ENCODE data around the gene KCNK7.

KCNK7 gene

GRCh38 chr11:65592858-65593517 lies 2.6 kb downstream of the KCNK7 start:
- no peak overlapping the region for H3K4me3 ChIP-seq (ENCODE audit: low read length)

GRCh38 chr11:65591939-65592857 lies 3.4 kb downstream of the KCNK7 start:
- H3K4me3 ChIP-seq (ENCODE audit: low read length) = no peak overlapping the region
- TF ChIP-seq ZNF274 (IDR thresholded peaks at IDR 0.05; ENCODE audit: low read depth, low read length) = no peak

More at GRCh38 chr11:65592858-65593517, 2.6 kb downstream of the KCNK7 start:
- no peak for TF ChIP-seq ZNF274 (IDR thresholded peaks at IDR 0.05; ENCODE audit: low read depth, low read length)

GRCh38 chr11:65590240-65590738 lies 5.3 kb downstream of the KCNK7 start:
- H3K4me3 ChIP-seq (ENCODE audit: low read length) = no peak overlapping the region
- no peak for TF ChIP-seq ZNF274 (IDR thresholded peaks at IDR 0.05; ENCODE audit: low read depth, low read length)

GRCh38 chr11:65589444-65590239 lies 6.0 kb downstream of the KCNK7 start:
- no peak overlapping the region for H3K4me3 ChIP-seq (ENCODE audit: low read length)
- TF ChIP-seq ZNF274 (IDR thresholded peaks at IDR 0.05; ENCODE audit: low read depth, low read length) = no peak

GRCh38 chr11:65588199-65589054 lies 7.2 kb downstream of the KCNK7 start:
- no peak for TF ChIP-seq ZNF274 (IDR thresholded peaks at IDR 0.05; ENCODE audit: low read depth, low read length)
- H3K4me3 ChIP-seq (ENCODE audit: low read length) = peak overlapping the region; percentile 14; the same call in 1 of the 2 replicates

GRCh38 chr11:65586676-65587075 lies 8.9 kb downstream of the KCNK7 start:
- TF ChIP-seq ZNF274 (IDR thresholded peaks at IDR 0.05; ENCODE audit: low read depth, low read length) = no peak
- no peak overlapping the region for H3K4me3 ChIP-seq (ENCODE audit: low read length)

GRCh38 chr11:65586247-65586630 lies 9.4 kb downstream of the KCNK7 start:
- H3K4me3 ChIP-seq (ENCODE audit: low read length) = no peak overlapping the region

GRCh38 chr11:65585396-65586246 lies 10.0 kb downstream of the KCNK7 start:
- TF ChIP-seq ZNF274 (IDR thresholded peaks at IDR 0.05; ENCODE audit: low read depth, low read length) = no peak
- no peak overlapping the region for H3K4me3 ChIP-seq (ENCODE audit: low read length)

More at GRCh38 chr11:65586247-65586630, 9.4 kb downstream of the KCNK7 start:
- no peak for TF ChIP-seq ZNF274 (IDR thresholded peaks at IDR 0.05; ENCODE audit: low read depth, low read length)

- H3K4me3 ChIP-seq (ENCODE audit: low read length) = no peak overlapping the region
Measured at GRCh38 chr11:65584723-65585171, 10.9 kb downstream of the KCNK7 start.

GRCh38 chr11:65584106-65584505 lies 11.5 kb downstream of the KCNK7 start:
- no peak for TF ChIP-seq ZNF274 (IDR thresholded peaks at IDR 0.05; ENCODE audit: low read depth, low read length)
- H3K4me3 ChIP-seq (ENCODE audit: low read length) = no peak overlapping the region

More at GRCh38 chr11:65584723-65585171, 10.9 kb downstream of the KCNK7 start:
- no peak for TF ChIP-seq ZNF274 (IDR thresholded peaks at IDR 0.05; ENCODE audit: low read depth, low read length)

GRCh38 chr11:65583589-65583988 lies 12.0 kb downstream of the KCNK7 start:
- TF ChIP-seq ZNF274 (IDR thresholded peaks at IDR 0.05; ENCODE audit: low read depth, low read length) = no peak
- H3K4me3 ChIP-seq (ENCODE audit: low read length) = no peak overlapping the region

GRCh38 chr11:65581928-65582327 lies 13.7 kb downstream of the KCNK7 start:
- H3K4me3 ChIP-seq (ENCODE audit: low read length) = no peak overlapping the region
- TF ChIP-seq ZNF274 (IDR thresholded peaks at IDR 0.05; ENCODE audit: low read depth, low read length) = no peak
